Coronary artery (tissue), 2 donors: Measurements from ENCODE around the gene SLC25A21.
A peak's percentile ranks its signal among the peaks of the same experiment; 100 is the strongest.

ENCODE experiments used
- DNase-seq: peaks from one replicate; pipeline ENCODE4 v3.0.0-alpha.2; 2017; ENCODE audit warnings: low spot score
- H3K27ac ChIP-seq, 2 donors: fragments of 200-600 bp; sonication (generic); one replicate each; pipeline ENCODE4 v1.5.1; 2016 to 2019
- H3K4me3 ChIP-seq: fragments of 200-600 bp; sonication (generic); 2 replicates; pipeline ENCODE4 v1.5.1; 2016; ENCODE audit warnings: mild to moderate bottlenecking, moderate library complexity
- CTCF ChIP-seq: fragments of 200-600 bp; sonication (generic); IDR thresholded peaks from one replicate; pipeline ENCODE4 v1.5.1; 2019; ENCODE audit warnings: antibody characterized with exemption

Gene SLC25A21

GRCh38 chr14:37046815-37047214, 125.6 kb downstream of the SLC25A21 start:
- no peak overlapping the region for H3K4me3 ChIP-seq
- DNase-seq, result no peak
- no peak overlapping the region for H3K27ac ChIP-seq
- TF ChIP-seq CTCF, result no peak

- H3K4me3 ChIP-seq, result no peak overlapping the region
- TF ChIP-seq CTCF, result no peak
- DNase-seq, result no peak
- no peak overlapping the region for H3K27ac ChIP-seq
Measured at GRCh38 chr14:37045340-37046061, 126.9 kb downstream of the SLC25A21 start.

GRCh38 chr14:37037636-37038387, 134.6 kb downstream of the SLC25A21 start:
- no peak for DNase-seq
- H3K27ac ChIP-seq, result no peak overlapping the region
- no peak for TF ChIP-seq CTCF
- H3K4me3 ChIP-seq, result no peak overlapping the region

- no peak for DNase-seq
- TF ChIP-seq CTCF, result no peak
- Histone ChIP-seq H3K27ac (no peak overlapping the region), H3K4me3 (no peak overlapping the region)
Measured at GRCh38 chr14:37036669-37037341, 135.6 kb downstream of the SLC25A21 start.

- H3K4me3 ChIP-seq, result no peak overlapping the region
- no peak for TF ChIP-seq CTCF
Measured at GRCh38 chr14:37035401-37035800, 137.0 kb downstream of the SLC25A21 start.

GRCh38 chr14:37034410-37035285, 137.8 kb downstream of the SLC25A21 start:
- H3K4me3 ChIP-seq, result no peak overlapping the region
- no peak for TF ChIP-seq CTCF
- peak overlapping the region; percentile 51 to 66 for H3K27ac ChIP-seq
- no peak for DNase-seq

More at GRCh38 chr14:37035401-37035800, 137.0 kb downstream of the SLC25A21 start:
- H3K27ac ChIP-seq, result peak overlapping the region; percentile 51 to 66
- no peak for DNase-seq
